ENCODE data around the gene LIPC.

Gene LIPC

GRCh38 chr15:58452775-58453174 lies 21.0 kb downstream of the LIPC start:
- Mint-ChIP-seq H3K27ac (peak overlapping the region; percentile 41), H3K4me1 (peaks cover 45% of the 10 kb centered on the region), H3K36me3 (no peaks in the 10 kb centered on the region), H3K9me3 (no peaks in the 10 kb centered on the region), H3K4me3 (no peak overlapping the region)
- ATAC-seq, result no peak
- DNase-seq (ENCODE audit: low spot score in 2 of 2), result no peak

- Mint-ChIP-seq H3K9me3 (no peaks in the 10 kb centered on the region), H3K4me3 (peak overlapping the region; percentile 42), H3K27ac (peak overlapping the region; percentile 41), H3K36me3 (no peaks in the 10 kb centered on the region), H3K4me1 (peaks cover 56% of the 10 kb centered on the region)
- ATAC-seq (peak; percentile 91), DNase-seq (ENCODE audit: low spot score in 2 of 2) (peak; percentile 31 to 67)
Measured at GRCh38 chr15:58453931-58454793, 22.4 kb downstream of the LIPC start.

- Mint-ChIP-seq H3K27ac (peak overlapping the region; percentile 41), H3K4me3 (peak overlapping the region; percentile 42), H3K9me3 (no peaks in the 10 kb centered on the region), H3K36me3 (no peaks in the 10 kb centered on the region), H3K4me1 (peaks cover 56% of the 10 kb centered on the region)
- no peak for DNase-seq (ENCODE audit: low spot score in 2 of 2)
- no peak for ATAC-seq
Measured at GRCh38 chr15:58454950-58455401, 23.2 kb downstream of the LIPC start.

DNA sequence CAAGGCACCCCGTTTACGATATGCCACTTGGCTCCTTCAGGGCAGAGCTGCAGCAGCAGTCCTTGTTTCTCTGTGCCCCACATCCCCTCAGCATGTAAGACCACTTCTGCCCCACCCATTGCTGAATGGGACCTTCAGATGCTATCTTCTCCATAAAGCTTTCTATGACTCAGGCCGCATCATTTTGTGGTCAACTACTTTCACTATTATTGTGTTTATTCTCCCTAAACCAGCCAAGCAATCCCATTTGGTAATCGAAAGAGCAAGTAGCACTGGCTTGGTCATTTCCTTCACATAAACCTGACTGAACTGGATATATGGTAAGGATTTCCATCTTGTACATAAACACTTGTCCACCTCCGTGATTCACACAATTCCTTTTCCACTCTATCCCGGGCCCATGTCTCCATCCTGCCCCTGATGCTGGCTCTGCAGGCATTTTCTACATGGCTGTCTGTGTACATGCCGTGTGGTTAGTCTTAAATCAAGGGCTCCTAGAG lies 25.7 kb downstream of the LIPC start:
- peak; percentile 85 for ATAC-seq
- H3K36me3 Mint-ChIP-seq, result no peaks in the 10 kb centered on the region
- H3K9me3 Mint-ChIP-seq, result no peaks in the 10 kb centered on the region
- H3K4me3 Mint-ChIP-seq, result peak overlapping the region; percentile 36
- peak in 1 of 2 donors; percentile 67 for DNase-seq (ENCODE audit: low spot score in 2 of 2)
- peak overlapping the region; percentile 46 for H3K27ac Mint-ChIP-seq
- peaks cover 71% of the 10 kb centered on the region for H3K4me1 Mint-ChIP-seq

DNA sequence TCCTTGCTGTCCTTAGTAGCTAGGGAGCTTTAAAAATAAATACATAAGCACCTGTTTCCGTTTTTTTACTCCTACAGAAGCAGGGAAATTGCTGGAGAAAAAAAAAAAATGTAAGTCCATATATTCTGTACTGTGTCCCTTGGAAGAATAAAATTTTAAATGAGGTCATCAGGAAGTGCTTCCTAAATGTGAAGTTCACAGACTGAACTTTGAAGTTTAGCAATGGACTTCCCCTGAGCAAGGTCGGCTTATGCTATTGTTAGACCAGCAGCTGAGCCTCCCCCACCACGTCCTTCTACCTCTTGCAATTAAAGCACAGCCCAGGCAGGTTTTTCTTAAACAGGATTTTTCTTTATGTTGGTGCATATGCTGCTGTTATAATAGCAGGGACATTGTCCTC lies 26.3 kb downstream of the LIPC start:
- no peaks in the 10 kb centered on the region for H3K36me3 Mint-ChIP-seq
- peak overlapping the region; percentile 36 for H3K4me3 Mint-ChIP-seq
- H3K4me1 Mint-ChIP-seq, result peaks cover 71% of the 10 kb centered on the region
- DNase-seq (ENCODE audit: low spot score in 2 of 2) (no peak), ATAC-seq (no peak)
- peak overlapping the region; percentile 46 for H3K27ac Mint-ChIP-seq
- no peaks in the 10 kb centered on the region for H3K9me3 Mint-ChIP-seq

- peaks cover 71% of the 10 kb centered on the region for H3K4me1 Mint-ChIP-seq
- H3K36me3 Mint-ChIP-seq, result no peaks in the 10 kb centered on the region
- no peak for ATAC-seq
- DNase-seq (ENCODE audit: low spot score in 2 of 2), result no peak
- no peak overlapping the region for H3K4me3 Mint-ChIP-seq
- H3K27ac Mint-ChIP-seq, result peak overlapping the region; percentile 8
- no peaks in the 10 kb centered on the region for H3K9me3 Mint-ChIP-seq
Measured at GRCh38 chr15:58459045-58459444, 27.3 kb downstream of the LIPC start.

DNA sequence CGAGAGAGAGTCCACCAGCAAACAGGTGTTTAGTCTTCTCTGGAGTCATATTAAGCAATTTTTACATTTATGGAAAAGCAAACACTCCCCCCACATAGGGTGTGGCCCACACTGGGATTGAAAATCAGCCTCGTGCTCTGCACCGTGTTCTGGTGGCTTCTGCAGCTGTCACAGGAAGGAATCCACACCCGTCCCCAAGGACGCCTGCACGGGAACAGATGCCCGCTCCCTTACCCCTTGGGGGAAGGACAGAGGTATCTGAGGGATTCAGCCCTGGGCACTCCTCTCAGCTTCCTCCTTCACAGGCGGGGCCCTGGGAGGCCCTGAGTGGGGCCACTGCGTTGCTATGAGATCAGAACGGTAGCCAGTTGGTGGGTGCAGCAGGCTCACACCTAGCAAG lies 27.8 kb downstream of the LIPC start:
- no peak overlapping the region for H3K4me3 Mint-ChIP-seq
- peak overlapping the region; percentile 8 for H3K27ac Mint-ChIP-seq
- ATAC-seq (no peak), DNase-seq (ENCODE audit: low spot score in 2 of 2) (no peak)
- H3K9me3 Mint-ChIP-seq, result no peaks in the 10 kb centered on the region
- H3K4me1 Mint-ChIP-seq, result peaks cover 69% of the 10 kb centered on the region
- no peaks in the 10 kb centered on the region for H3K36me3 Mint-ChIP-seq

DNA sequence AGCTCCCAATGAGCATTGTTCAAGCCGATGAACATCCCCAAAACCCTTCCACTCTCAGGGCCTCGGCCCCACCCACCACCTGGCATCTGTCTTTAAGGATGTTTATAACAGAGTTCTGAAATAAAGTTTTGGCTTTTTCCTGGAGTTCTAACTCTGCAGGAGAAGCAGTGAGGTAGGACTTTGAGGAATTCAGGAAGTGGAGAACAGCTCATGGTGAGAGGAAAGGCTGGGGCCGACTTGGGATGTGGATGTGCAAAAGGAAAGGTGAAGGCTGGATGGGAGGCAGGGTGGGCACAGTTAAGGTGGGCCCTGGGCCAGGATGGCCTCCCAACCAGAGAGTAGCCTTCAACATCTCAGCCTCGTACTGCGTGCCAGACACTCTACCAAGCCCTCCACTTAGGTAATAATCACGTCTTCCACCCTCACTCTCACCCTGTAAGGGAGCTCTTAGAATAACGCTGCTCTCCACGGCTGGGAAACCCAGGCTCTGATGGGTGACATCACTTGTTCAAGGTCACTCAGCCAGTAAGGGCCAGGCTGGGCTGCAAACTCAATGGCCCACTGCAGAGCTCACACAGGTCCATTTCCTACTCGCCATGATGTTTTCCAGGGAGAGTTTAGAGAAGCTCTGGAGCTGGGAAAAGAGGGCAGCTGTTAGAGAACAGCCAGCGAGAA lies 28.5 kb downstream of the LIPC start:
- H3K4me1 Mint-ChIP-seq, result peaks cover 62% of the 10 kb centered on the region
- H3K9me3 Mint-ChIP-seq, result no peaks in the 10 kb centered on the region
- H3K4me3 Mint-ChIP-seq, result no peak overlapping the region
- DNase-seq (ENCODE audit: low spot score in 2 of 2) (no peak), ATAC-seq (no peak)
- no peaks in the 10 kb centered on the region for H3K36me3 Mint-ChIP-seq
- H3K27ac Mint-ChIP-seq, result no peak overlapping the region

DNA sequence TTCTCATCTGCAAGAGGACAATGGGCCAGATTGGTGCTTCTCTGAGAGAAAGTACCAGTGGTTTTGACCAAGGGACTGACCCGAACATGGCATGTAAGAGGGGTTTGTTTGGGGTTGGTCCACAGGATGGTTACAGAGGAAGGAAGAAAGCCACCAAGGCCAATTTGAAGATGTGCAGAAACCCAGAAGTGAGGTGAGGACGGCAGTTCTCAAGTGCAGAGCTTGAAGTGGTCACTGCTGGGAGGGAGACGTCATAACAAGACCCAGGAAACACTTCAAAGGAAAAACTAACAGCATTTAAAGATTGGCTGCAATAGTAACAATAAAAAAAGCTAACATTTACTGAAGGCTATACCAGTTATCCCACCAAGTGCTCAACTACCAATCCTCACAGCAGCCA lies 29.1 kb downstream of the LIPC start:
- DNase-seq (ENCODE audit: low spot score in 2 of 2) (no peak), ATAC-seq (no peak)
- Mint-ChIP-seq H3K4me1 (peaks cover 60% of the 10 kb centered on the region), H3K36me3 (no peaks in the 10 kb centered on the region), H3K4me3 (no peak overlapping the region), H3K27ac (no peak overlapping the region), H3K9me3 (no peaks in the 10 kb centered on the region)

DNA sequence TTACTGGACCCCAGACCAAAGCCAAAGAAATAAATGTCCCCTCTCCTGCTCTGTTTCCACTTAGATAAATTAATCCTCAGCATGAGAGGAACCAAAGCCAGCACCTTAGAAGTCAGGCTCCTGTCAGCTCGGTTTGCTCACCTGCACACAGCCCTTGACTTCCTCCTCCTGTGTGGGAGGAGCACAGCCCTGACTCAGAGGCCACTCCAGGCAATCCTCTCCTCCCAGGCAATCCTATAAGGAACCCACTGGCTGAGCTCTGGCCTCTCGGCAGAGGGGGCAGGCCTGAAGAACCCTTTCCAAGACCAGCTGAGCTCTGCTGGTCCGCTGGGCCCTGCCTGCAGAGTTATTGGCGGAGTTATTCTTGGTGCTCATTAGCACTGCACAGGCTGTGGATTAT lies 30.8 kb downstream of the LIPC start:
- H3K4me1 Mint-ChIP-seq, result peaks cover 45% of the 10 kb centered on the region
- no peak for ATAC-seq
- no peaks in the 10 kb centered on the region for H3K36me3 Mint-ChIP-seq
- no peak overlapping the region for H3K27ac Mint-ChIP-seq
- H3K4me3 Mint-ChIP-seq, result no peak overlapping the region
- no peaks in the 10 kb centered on the region for H3K9me3 Mint-ChIP-seq
- no peak for DNase-seq (ENCODE audit: low spot score in 2 of 2)

DNA sequence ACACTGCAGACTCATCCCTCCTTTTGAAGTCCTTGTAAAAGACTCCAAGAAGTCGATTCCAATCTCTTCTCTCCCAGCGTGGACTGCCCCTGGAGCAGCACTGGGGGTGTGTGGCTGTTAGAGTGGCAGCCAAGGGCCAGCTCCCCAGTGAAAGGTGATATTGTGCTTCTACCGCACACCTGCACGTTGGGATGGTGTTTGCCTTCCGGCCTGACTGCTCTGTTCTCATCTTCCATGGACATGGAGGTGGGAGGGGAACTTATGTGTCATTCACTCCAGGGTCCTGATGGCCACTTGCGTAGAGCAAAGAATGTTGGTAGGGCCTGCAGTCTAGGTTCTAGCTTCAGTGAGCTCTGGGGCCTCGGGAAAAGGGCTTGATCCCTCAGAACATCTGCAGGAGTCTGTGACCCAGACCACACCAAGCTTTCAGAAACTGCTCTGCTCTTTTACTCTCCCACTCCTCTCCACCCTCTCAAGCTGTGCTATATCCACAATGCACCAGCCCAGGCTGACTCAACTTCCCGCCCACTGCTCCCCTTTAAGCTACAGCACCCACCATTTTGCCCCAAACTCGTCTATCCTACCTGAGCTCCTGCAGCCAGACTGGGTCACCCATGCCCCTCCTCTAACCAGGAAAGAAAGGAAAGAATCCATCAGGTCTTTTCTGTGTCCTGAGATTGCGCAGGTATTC lies 31.3 kb downstream of the LIPC start:
- no peak for DNase-seq (ENCODE audit: low spot score in 2 of 2)
- H3K36me3 Mint-ChIP-seq, result no peaks in the 10 kb centered on the region
- no peaks in the 10 kb centered on the region for H3K9me3 Mint-ChIP-seq
- peaks cover 39% of the 10 kb centered on the region for H3K4me1 Mint-ChIP-seq
- H3K4me3 Mint-ChIP-seq, result no peak overlapping the region
- ATAC-seq, result no peak
- H3K27ac Mint-ChIP-seq, result no peak overlapping the region

- H3K36me3 Mint-ChIP-seq, result no peaks in the 10 kb centered on the region
- no peak overlapping the region for H3K4me3 Mint-ChIP-seq
Measured at GRCh38 chr15:58463815-58464650, 32.2 kb downstream of the LIPC start.

DNA sequence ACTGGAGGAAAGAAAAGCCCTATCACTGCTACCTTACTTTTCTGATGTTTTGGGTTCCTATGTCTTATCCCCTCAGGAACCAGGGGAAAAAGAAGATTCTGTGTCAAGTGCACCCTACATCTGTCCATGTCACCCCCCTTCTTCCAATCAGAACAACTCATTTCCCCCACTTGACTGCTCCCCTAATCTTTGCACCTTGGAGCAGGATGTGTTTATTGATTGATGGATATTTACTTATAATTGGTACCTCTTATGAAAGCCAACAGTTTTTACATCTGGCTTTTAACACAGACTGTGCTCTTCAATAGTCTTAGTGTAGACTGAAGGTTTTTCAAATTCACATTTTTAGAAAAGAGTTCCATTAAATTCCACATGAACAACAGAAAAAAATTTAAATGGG lies 33.3 kb downstream of the LIPC start:
- ATAC-seq (no peak), DNase-seq (ENCODE audit: low spot score in 2 of 2) (no peak)
- Mint-ChIP-seq H3K27ac (peak overlapping the region; percentile 51), H3K9me3 (no peaks in the 10 kb centered on the region), H3K4me1 (peaks cover 31% of the 10 kb centered on the region), H3K36me3 (no peaks in the 10 kb centered on the region), H3K4me3 (no peak overlapping the region)

More at GRCh38 chr15:58463815-58464650, 32.2 kb downstream of the LIPC start:
- ATAC-seq (no peak), DNase-seq (ENCODE audit: low spot score in 2 of 2) (no peak)
- H3K27ac Mint-ChIP-seq, result no peak overlapping the region
- peaks cover 31% of the 10 kb centered on the region for H3K4me1 Mint-ChIP-seq
- H3K9me3 Mint-ChIP-seq, result no peaks in the 10 kb centered on the region

- no peak overlapping the region for H3K4me3 Mint-ChIP-seq
- DNase-seq (ENCODE audit: low spot score in 2 of 2), result no peak
- no peaks in the 10 kb centered on the region for H3K36me3 Mint-ChIP-seq
- H3K27ac Mint-ChIP-seq, result peak overlapping the region; percentile 51
- no peaks in the 10 kb centered on the region for H3K9me3 Mint-ChIP-seq
- ATAC-seq, result no peak
- peaks cover 23% of the 10 kb centered on the region for H3K4me1 Mint-ChIP-seq
Measured at GRCh38 chr15:58465866-58466517, 34.2 kb downstream of the LIPC start.
